H9 (cell line): ENCODE data around the gene FRY. TPM values are rescaled to one million over a fixed set of nuclear protein-coding genes. Genes with fewer than 3 reads are reported as not detected.

Source experiments
- DNase-seq: peaks from one replicate; pipeline ENCODE4 v3.0.0-alpha.2; 2017
- H2AFZ ChIP-seq: one replicate; pipeline ENCODE4 v1.6.1; 2013; ENCODE audit warnings: mild to moderate bottlenecking, low read length, control low read depth, moderate library complexity
- H2AK5ac ChIP-seq: 2 replicates; pipeline ENCODE4 v1.6.1; 2013; ENCODE audit warnings: low read length, control low read depth, mixed read lengths; ENCODE audit not compliant: insufficient read length
- H2BK120ac ChIP-seq: one replicate; pipeline ENCODE4 v1.6.1; 2013; ENCODE audit warnings: low read depth, mild to moderate bottlenecking, low read length, control low read depth, inconsistent platforms; ENCODE audit not compliant: poor library complexity, severe bottlenecking
- H2BK12ac ChIP-seq: 2 replicates; pipeline ENCODE4 v1.6.1; 2013; ENCODE audit warnings: low read length, control low read depth, mixed read lengths, low read depth; ENCODE audit not compliant: insufficient read length
- H2BK15ac ChIP-seq: 2 replicates; pipeline ENCODE4 v1.6.1; 2013; ENCODE audit warnings: low read depth, low read length, control low read depth
- H2BK20ac ChIP-seq: one replicate; pipeline ENCODE4 v1.6.1; 2013; ENCODE audit warnings: low read depth, mild to moderate bottlenecking, low read length, control low read depth, inconsistent platforms; ENCODE audit not compliant: poor library complexity, severe bottlenecking
- H2BK5ac ChIP-seq: 2 replicates; pipeline ENCODE4 v1.6.1; 2013; ENCODE audit warnings: low read length, control low read depth, mixed read lengths; ENCODE audit not compliant: insufficient read length
- H3K14ac ChIP-seq: 2 replicates; pipeline ENCODE4 v1.6.1; 2013; ENCODE audit warnings: low read length, control low read depth; ENCODE audit not compliant: insufficient read depth
- H3K18ac ChIP-seq: 2 replicates; pipeline ENCODE4 v1.6.1; 2013; ENCODE audit warnings: low read depth, mild to moderate bottlenecking, mixed read lengths, low read length, control low read depth; ENCODE audit not compliant: insufficient read length
- H3K23ac ChIP-seq: 2 replicates; pipeline ENCODE4 v1.6.1; 2013; ENCODE audit warnings: low read length, control low read depth, mixed read lengths, low read depth; ENCODE audit not compliant: insufficient read length
- H3K23me2 ChIP-seq: 2 replicates; pipeline ENCODE4 v1.6.1; 2013; ENCODE audit warnings: low read depth, mild to moderate bottlenecking, mixed read lengths, low read length, control low read depth; ENCODE audit not compliant: insufficient read length, poor library complexity, severe bottlenecking
- H3K27ac ChIP-seq: 2 replicates; pipeline ENCODE4 v1.5.1; 2013; ENCODE audit warnings: low read length, control low read depth, mixed read lengths, low read depth; ENCODE audit not compliant: insufficient read length
- H3K27me3 ChIP-seq: 2 replicates; pipeline ENCODE4 v1.6.1; 2013; ENCODE audit warnings: low read length, control low read depth, inconsistent platforms; ENCODE audit not compliant: insufficient read depth
- H3K4ac ChIP-seq: 2 replicates; pipeline ENCODE4 v1.6.1; 2013; ENCODE audit warnings: low read depth, mild to moderate bottlenecking, control low read depth, inconsistent platforms, low read length, moderate library complexity
- H3K4me1 ChIP-seq: 2 replicates; pipeline ENCODE4 v1.6.1; 2013; ENCODE audit warnings: low read length, control low read depth, inconsistent platforms; ENCODE audit not compliant: insufficient read depth
- H3K4me2 ChIP-seq: 2 replicates; pipeline ENCODE4 v1.6.1; 2013; ENCODE audit warnings: low read length, control low read depth, mixed read lengths; ENCODE audit not compliant: insufficient read length, insufficient read depth
- H3K56ac ChIP-seq: 2 replicates; pipeline ENCODE4 v1.6.1; 2013; ENCODE audit warnings: low read depth, mild to moderate bottlenecking, mixed read lengths, low read length, control low read depth; ENCODE audit not compliant: insufficient read length
- H3K79me1 ChIP-seq: 2 replicates; pipeline ENCODE4 v1.6.1; 2013; ENCODE audit warnings: low read depth, mild to moderate bottlenecking, moderate library complexity, low read length, control low read depth, inconsistent platforms; ENCODE audit not compliant: insufficient read depth, poor library complexity, severe bottlenecking
- H3K79me2 ChIP-seq: 2 replicates; pipeline ENCODE4 v1.6.1; 2013; ENCODE audit warnings: low read length, control low read depth, inconsistent platforms; ENCODE audit not compliant: insufficient read depth
- H3K9ac ChIP-seq: 2 replicates; pipeline ENCODE4 v1.6.1; 2013; ENCODE audit warnings: low read length, control low read depth, mixed read lengths; ENCODE audit not compliant: insufficient read length; ENCODE audit errors: extremely low read depth
- H3K9me3 ChIP-seq: one replicate; pipeline ENCODE4 v1.6.1; 2013; ENCODE audit warnings: low read depth, low read length, inconsistent platforms; ENCODE audit not compliant: control insufficient read depth
- H3T11ph ChIP-seq: one replicate; pipeline ENCODE4 v1.6.1; 2013; ENCODE audit warnings: mild to moderate bottlenecking, low read length, control low read depth, inconsistent platforms
- H4K20me1 ChIP-seq: one replicate; pipeline ENCODE4 v1.6.1; 2013; ENCODE audit not compliant: control insufficient read depth, insufficient read length, insufficient read depth
- H4K5ac ChIP-seq: 2 replicates; pipeline ENCODE4 v1.6.1; 2013; ENCODE audit warnings: low read depth, mild to moderate bottlenecking, mixed read lengths, low read length, control low read depth; ENCODE audit not compliant: insufficient read length
- H4K8ac ChIP-seq: replicated peaks from 2 replicates; pipeline ENCODE4 v1.6.1; 2013; ENCODE audit warnings: low read length, control low read depth, mixed read lengths, low read depth; ENCODE audit not compliant: insufficient read length
- H4K91ac ChIP-seq: 2 replicates; pipeline ENCODE4 v1.6.1; 2013; ENCODE audit warnings: low read depth, mild to moderate bottlenecking, moderate library complexity, mixed read lengths, low read length, control low read depth; ENCODE audit not compliant: insufficient read length
- H3K27ac Mint-ChIP-seq, 3 experiments: 2 replicates in 2 of 3; 3 replicates in 1 of 3; pipeline ENCODE4 v1.8.0; 2020 to 2021; ENCODE audit warnings: mixed read lengths in 3 of 3, mild to moderate bottlenecking in 1 of 3, moderate library complexity in 1 of 3
- H3K27me3 Mint-ChIP-seq: 2 replicates; pipeline ENCODE4 v1.8.0; 2021; ENCODE audit warnings: low read depth, mild to moderate bottlenecking, moderate library complexity, mixed read lengths
- H3K36me3 Mint-ChIP-seq, 3 experiments: 2 replicates in 2 of 3; 3 replicates in 1 of 3; pipeline ENCODE4 v1.8.0; 2020 to 2021; ENCODE audit warnings: low read depth in 3 of 3, mixed read lengths in 3 of 3; ENCODE audit not compliant: insufficient read depth in 1 of 3
- H3K4me1 Mint-ChIP-seq, 2 experiments: 2 replicates each; pipeline ENCODE4 v1.8.0; 2020; ENCODE audit warnings: mixed read lengths in 2 of 2
- H3K4me3 Mint-ChIP-seq, 2 experiments: 2 replicates in 1 of 2; 3 replicates in 1 of 2; pipeline ENCODE4 v1.8.0; 2020 to 2021; ENCODE audit warnings: mild to moderate bottlenecking in 2 of 2, mixed read lengths in 2 of 2, moderate library complexity in 1 of 2
- H3K9me3 Mint-ChIP-seq, 2 experiments: 2 replicates in 1 of 2; 3 replicates in 1 of 2; pipeline ENCODE4 v1.8.0; 2020; ENCODE audit warnings: mild to moderate bottlenecking in 2 of 2, mixed read lengths in 2 of 2, moderate library complexity in 1 of 2
- CTCF ChIP-seq: fragments of 200-600 bp; sonication (generic); conservative IDR thresholded peaks from 3 replicates; pipeline ENCODE4 v1.8.0; 2021; ENCODE audit warnings: antibody characterized with exemption, mild to moderate bottlenecking
- total RNA-seq: library from RNA; stranded (reverse); gene quantifications from 2 replicates; pipeline ENCODE4 v1.2.1, GENCODE V29; 2021

Gene FRY
- total RNA-seq, 1 experiment from 2014 or later = 5.2 TPM

- TF ChIP-seq CTCF = no peak
Measured at GRCh38 chr13:32011971-32012370, 19.6 kb upstream of the FRY start.

More at GRCh38 chr13:32011971-32012370, 19.6 kb upstream of the FRY start:
- no peak for DNase-seq
- no peak overlapping the region for H3K4ac ChIP-seq
- H4K8ac ChIP-seq = no peak overlapping the region
- no peak overlapping the region for H2BK12ac ChIP-seq
- no peak overlapping the region for H3K27ac ChIP-seq
- H3K79me2 ChIP-seq = no peaks in the 10 kb centered on the region
- H3K23me2 ChIP-seq = no peaks in the 10 kb centered on the region
- H3T11ph ChIP-seq = no peak overlapping the region
- H3K4me2 ChIP-seq = no peak overlapping the region
- no peak overlapping the region for H3K9ac ChIP-seq
- H2BK15ac ChIP-seq = no peak overlapping the region
- H2AFZ ChIP-seq = no peak overlapping the region
- no peak overlapping the region for H3K18ac ChIP-seq
- H3K27ac Mint-ChIP-seq = no peak overlapping the region; a peak in 1 of 7 replicates
- H2BK120ac ChIP-seq = no peak overlapping the region
- H4K91ac ChIP-seq = no peak overlapping the region
- no peak overlapping the region for H3K14ac ChIP-seq
- H4K5ac ChIP-seq = no peak overlapping the region
- no peaks in the 10 kb centered on the region; the same call in 1 of the 2 replicates for H3K4me1 ChIP-seq
- no peak overlapping the region for H2BK20ac ChIP-seq
- H3K56ac ChIP-seq = no peak overlapping the region
- H3K27me3 ChIP-seq = no peaks in the 10 kb centered on the region
- no peaks in the 10 kb centered on the region for H3K9me3 ChIP-seq
- no peak overlapping the region for H3K4me3 Mint-ChIP-seq
- H4K20me1 ChIP-seq = no peaks in the 10 kb centered on the region
- H3K79me1 ChIP-seq = no peaks in the 10 kb centered on the region
- H3K23ac ChIP-seq = no peak overlapping the region
- no peak overlapping the region for H2BK5ac ChIP-seq
- H3K9me3 Mint-ChIP-seq = no peaks in the 10 kb centered on the region
- H2AK5ac ChIP-seq = no peak overlapping the region
- no peaks in the 10 kb centered on the region for H3K27me3 Mint-ChIP-seq
- H3K4me1 Mint-ChIP-seq = peaks cover 23 to 26% of the 10 kb centered on the region in 2 experiments
- H3K36me3 Mint-ChIP-seq = no peaks in the 10 kb centered on the region
